GM19372 (cell line): ENCODE results near the gene CAPG.
"Not testable (repeated sequence)": the region's sequence is repeated elsewhere in the genome, so short reads cannot be mapped to it uniquely, and the experiment has no call there.

ENCODE experiments used
- ATAC-seq: cut with Tn5 transposase; IDR thresholded peaks from one replicate; pipeline ENCODE4 v1.9.1; 2021; ENCODE audit warnings: mild to moderate bottlenecking, low read depth, moderate library complexity; ENCODE audit not compliant: unreplicated experiment

Gene CAPG

GRCh38 chr2:85398426-85399182 is 11.6 kb downstream of the CAPG start:
- no peak for ATAC-seq

GRCh38 chr2:85397925-85398331 is 12.2 kb downstream of the CAPG start:
- no peak for ATAC-seq

- no peak for ATAC-seq
These were observed 13.4 kb downstream of the CAPG start for GRCh38 chr2:85396531-85397470.

GRCh38 chr2:85395912-85396475 is 14.2 kb downstream of the CAPG start:
- ATAC-seq, result no peak

- ATAC-seq, result no peak
These were observed 15.2 kb downstream of the CAPG start for GRCh38 chr2:85394976-85395375.

- no peak for ATAC-seq
These were observed 15.9 kb downstream of the CAPG start for GRCh38 chr2:85394261-85394681.

- no peak for ATAC-seq
These were observed 16.3 kb downstream of the CAPG start for GRCh38 chr2:85393836-85394235.

- no peak for ATAC-seq
These were observed 19.1 kb downstream of the CAPG start for GRCh38 chr2:85390941-85391669.

GRCh38 chr2:85388878-85389538 is 21.2 kb downstream of the CAPG start:
- no peak for ATAC-seq

GRCh38 chr2:85387754-85388153 is 22.4 kb downstream of the CAPG start:
- no peak for ATAC-seq

GRCh38 chr2:85385746-85386145 is 24.4 kb downstream of the CAPG start:
- no peak for ATAC-seq

GRCh38 chr2:85383850-85384249 is 26.3 kb downstream of the CAPG start:
- ATAC-seq, result no peak

GRCh38 chr2:85383151-85383550 is 27.0 kb downstream of the CAPG start:
- ATAC-seq, result not testable (repeated sequence)

GRCh38 chr2:85380048-85380447 is 30.1 kb downstream of the CAPG start:
- ATAC-seq, result no peak

GRCh38 chr2:85378257-85378656 is 31.9 kb downstream of the CAPG start:
- no peak for ATAC-seq

- no peak for ATAC-seq
These were observed 33.1 kb downstream of the CAPG start for GRCh38 chr2:85377083-85377482.

GRCh38 chr2:85376291-85377065 is 33.7 kb downstream of the CAPG start:
- no peak for ATAC-seq

GRCh38 chr2:85371045-85371444 is 39.1 kb downstream of the CAPG start:
- no peak for ATAC-seq

- no peak for ATAC-seq
These were observed 40.7 kb downstream of the CAPG start for GRCh38 chr2:85369500-85369899.
